H1 (cell line): Measurements from ENCODE around the gene DOCK1. TPM values are rescaled to one million over a fixed set of nuclear protein-coding genes. Genes with fewer than 3 reads are reported as not detected.

Experiments
- CTCF ChIA-PET: fragments of 300-600 bp; sonication (Branson Sonifier 250); formaldehyde crosslinking; loops from one replicate; lab custom pipeline; 2021; ENCODE audit not compliant: partially characterized antibody; lab: Charles Lee
- POLR2A ChIA-PET: fragments of 300-600 bp; sonication (Branson Sonifier 250); formaldehyde crosslinking; loops from one replicate; lab custom pipeline; 2021; ENCODE audit warnings: inconsistent platforms; ENCODE audit not compliant: partially characterized antibody; lab: Charles Lee
- DNase-seq, 2 experiments: peaks; one replicate each; pipeline versions ENCODE4 v3.0.0 to v3.0.0-alpha.2; 2010 to 2022; ENCODE audit warnings: low spot score in 2 of 2, low read depth in 1 of 2, mixed read lengths in 1 of 2
- FAIRE-seq: peaks from 2 replicates; lab custom pipeline; 2011; peaks lifted over from hg19 to GRCh38; lab: Jason Lieb, UNC
- H2AFZ ChIP-seq: 2 replicates; pipeline ENCODE4 v1.8.1; 2012; ENCODE audit warnings: low read length, inconsistent platforms
- H2AK5ac ChIP-seq: 2 replicates; pipeline ENCODE4 v1.6.1; 2013; ENCODE audit warnings: low read depth, low read length
- H2BK120ac ChIP-seq: replicated peaks from 2 replicates; pipeline ENCODE3; 2013; ENCODE audit warnings: low read depth, low read length, inconsistent platforms
- H2BK12ac ChIP-seq: 2 replicates; pipeline ENCODE4 v1.6.1; 2013; ENCODE audit warnings: low read depth, low read length
- H2BK15ac ChIP-seq: 2 replicates; pipeline ENCODE4 v1.6.1; 2013; ENCODE audit warnings: low read length
- H2BK20ac ChIP-seq: 2 replicates; pipeline ENCODE4 v1.6.1; 2013; ENCODE audit warnings: low read length
- H2BK5ac ChIP-seq: 2 replicates; pipeline ENCODE4 v1.6.1; 2013; ENCODE audit warnings: low read depth, low read length
- H3K14ac ChIP-seq: 2 replicates; pipeline ENCODE4 v1.6.1; 2013; ENCODE audit warnings: inconsistent platforms; ENCODE audit not compliant: insufficient read length
- H3K18ac ChIP-seq: 2 replicates; pipeline ENCODE4 v1.6.1; 2013; ENCODE audit warnings: low read length; ENCODE audit errors: extremely low read depth
- H3K23ac ChIP-seq: 2 replicates; pipeline ENCODE4 v1.6.1; 2013; ENCODE audit warnings: inconsistent platforms; ENCODE audit not compliant: insufficient read length
- H3K23me2 ChIP-seq: 2 replicates; pipeline ENCODE4 v1.6.1; 2013; ENCODE audit warnings: low read depth, low read length
- H3K27ac ChIP-seq: 2 replicates; pipeline ENCODE4 v1.6.1; 2011; ENCODE audit warnings: low read depth, low read length, inconsistent platforms
- H3K27me3 ChIP-seq, 4 experiments: replicated peaks in 1 of 4; 1 replicate in 1 of 4; 2 replicates in 3 of 4; pipeline versions ENCODE4 v1.6.1 to v1.8.1; 2011 to 2013; ENCODE audit warnings: low read length in 3 of 4, mild to moderate bottlenecking in 3 of 4, inconsistent platforms in 2 of 4, mixed read lengths in 2 of 4, moderate library complexity in 1 of 4; ENCODE audit not compliant: control insufficient read depth in 3 of 4, insufficient read depth in 3 of 4; ENCODE audit errors: extremely low read depth in 1 of 4
- H3K36me3 ChIP-seq, 4 experiments: 2 replicates each; pipeline versions ENCODE4 v1.6.1 to v1.8.1; 2011 to 2013; ENCODE audit warnings: mild to moderate bottlenecking in 4 of 4, low read length in 3 of 4, moderate library complexity in 2 of 4, control low read depth in 1 of 4, inconsistent platforms in 1 of 4; ENCODE audit not compliant: insufficient read depth in 4 of 4, control insufficient read depth in 2 of 4
- H3K4ac ChIP-seq: replicated peaks from 2 replicates; pipeline ENCODE3; 2013; ENCODE audit warnings: low read length, low read depth, mixed read lengths, inconsistent platforms; ENCODE audit not compliant: insufficient read length
- H3K4me1 ChIP-seq, 4 experiments: replicated peaks in 1 of 4; 1 replicate in 1 of 4; 2 replicates in 3 of 4; pipeline versions ENCODE4 v1.6.1 to v1.8.1; 2011 to 2013; ENCODE audit warnings: low read length in 3 of 4, inconsistent platforms in 2 of 4, mixed read lengths in 1 of 4; ENCODE audit not compliant: insufficient read depth in 4 of 4, control insufficient read depth in 3 of 4
- H3K4me2 ChIP-seq, 2 experiments: 2 replicates each; pipeline versions ENCODE4 v1.6.1 to v1.8.1; 2011 to 2013; ENCODE audit warnings: low read depth in 2 of 2, low read length in 2 of 2, control low read depth in 1 of 2, inconsistent platforms in 1 of 2, mild to moderate bottlenecking in 1 of 2; ENCODE audit not compliant: insufficient read depth in 1 of 2
- H3K4me3 ChIP-seq, 4 experiments: fragments of 200-600, 300-600 bp in 1 of 4; sonication (generic), shearing (Covaris generic), sonication (Bioruptor Twin) in 1 of 4; 2 replicates each; pipeline versions ENCODE4 v1.5.1 to v1.8.1; 2011 to 2016; ENCODE audit warnings: low read length in 4 of 4, low read depth in 3 of 4, control low read depth in 2 of 4, inconsistent platforms in 2 of 4, mild to moderate bottlenecking in 2 of 4, mixed read lengths in 1 of 4, moderate library complexity in 1 of 4; ENCODE audit not compliant: insufficient read depth in 2 of 4; ENCODE audit errors: extremely low read depth in 1 of 4
- H3K56ac ChIP-seq: replicated peaks from 2 replicates; pipeline ENCODE3; 2013; ENCODE audit warnings: low read depth, mild to moderate bottlenecking, mixed read lengths, low read length, inconsistent platforms; ENCODE audit not compliant: insufficient read length
- H3K79me1 ChIP-seq: 2 replicates; pipeline ENCODE4 v1.6.1; 2013; ENCODE audit warnings: low read depth, low read length, control low read depth
- H3K79me2 ChIP-seq, 2 experiments: 2 replicates each; pipeline versions ENCODE4 v1.6.1 to v1.8.1; 2012 to 2013; ENCODE audit warnings: low read length in 2 of 2, mild to moderate bottlenecking in 2 of 2, inconsistent platforms in 1 of 2; ENCODE audit not compliant: insufficient read depth in 2 of 2, control insufficient read depth in 1 of 2
- H3K9ac ChIP-seq, 4 experiments: replicated peaks in 1 of 4; 1 replicate in 1 of 4; 2 replicates in 3 of 4; pipeline versions ENCODE4 v1.6.1 to v1.8.1; 2011 to 2013; ENCODE audit warnings: low read depth in 3 of 4, low read length in 3 of 4, control low read depth in 2 of 4, mild to moderate bottlenecking in 2 of 4, moderate library complexity in 2 of 4, inconsistent platforms in 1 of 4; ENCODE audit errors: extremely low read depth in 1 of 4
- H3K9me3 ChIP-seq, 2 experiments: 2 replicates each; pipeline versions ENCODE4 v1.6.1 to v1.8.1; 2012 to 2013; ENCODE audit warnings: mild to moderate bottlenecking in 2 of 2, moderate library complexity in 2 of 2, control low read depth in 1 of 2, inconsistent platforms in 1 of 2, low read depth in 1 of 2, low read length in 1 of 2, mixed read lengths in 1 of 2; ENCODE audit not compliant: insufficient read depth in 2 of 2
- H4K20me1 ChIP-seq, 2 experiments: replicated peaks in 1 of 2; 2 replicates each; pipeline versions ENCODE3 to v1.8.1; 2011 to 2013; ENCODE audit warnings: inconsistent platforms in 2 of 2, low read length in 2 of 2, mild to moderate bottlenecking in 1 of 2; ENCODE audit not compliant: insufficient read depth in 2 of 2, control insufficient read depth in 1 of 2
- H4K5ac ChIP-seq: 2 replicates; pipeline ENCODE4 v1.6.1; 2013; ENCODE audit warnings: low read length, low read depth, mixed read lengths, inconsistent platforms; ENCODE audit not compliant: insufficient read length
- H4K8ac ChIP-seq: 2 replicates; pipeline ENCODE4 v1.8.0; 2013; ENCODE audit warnings: mild to moderate bottlenecking, moderate library complexity, low read length, inconsistent platforms; ENCODE audit not compliant: insufficient read depth; ENCODE audit errors: extremely low read depth
- H4K91ac ChIP-seq: replicated peaks from 2 replicates; pipeline ENCODE3; 2013; ENCODE audit warnings: low read length, mixed read lengths, inconsistent platforms; ENCODE audit not compliant: insufficient read length
- TAF7 ChIP-seq: optimal IDR thresholded peaks from 2 replicates; pipeline ENCODE3; 2011; ENCODE audit warnings: low read depth, mild to moderate bottlenecking, inconsistent platforms, low read length, moderate library complexity, borderline replicate concordance
- WGBS, 2 experiments: shearing (Covaris generic) in 1 of 2; methylation state at CpG; one replicate each; pipeline versions ENCODE4 v1.1.6 to v1.1.7; 2013 to 2015; ENCODE audit warnings: low lambda C conversion rate in 2 of 2, mixed read lengths in 2 of 2, inconsistent platforms in 1 of 2, low coverage in 1 of 2, missing lambda C conversion rate in 1 of 2; ENCODE audit not compliant: insufficient replicate concordance in 2 of 2, insufficient coverage in 1 of 2, insufficient read length in 1 of 2; ENCODE audit errors: extremely low coverage in 1 of 2, missing lambda C conversion rate in 1 of 2; 5-methylcytosine and 5-hydroxymethylcytosine counted together
- polyA plus RNA-seq, 7 experiments: library from polyadenylated mRNA; depleted of rRNA in 3 of 7; stranded (reverse) in 5 of 7; unstranded in 2 of 7; fragments of >200 nt in 5 of 7; fragments of 200-250 nt in 2 of 7; gene quantifications; 1 replicate in 5 of 7; 2 replicates in 1 of 7; 4 replicates in 1 of 7; pipeline versions ENCODE4 v1.2.1 to v1.2.3, GENCODE V29; 2011 to 2013; ENCODE audit warnings: missing spikeins in 2 of 7, mixed read lengths in 2 of 7
- total RNA-seq: library from RNA; stranded (reverse); fragmentation: NEBNext Ultra II Directional; extraction: Animal tissue kit (Norgen Biotek cat#: 25700); gene quantifications from 2 replicates; pipeline ENCODE4 v1.2.1, GENCODE V29; 2021

DOCK1 gene
- total and polyA plus RNA-seq, 2 of the 8 experiments (the other 6 are each of a cell fraction or from before 2014, with no cell fraction given) = 11.6 to 53.0 TPM

- DNase-seq (no peak), FAIRE-seq (no peak)
- CTCF ChIA-PET = no interaction called here
- H3K14ac ChIP-seq = no peak overlapping the region
- H3K36me3 ChIP-seq = no peaks in the 10 kb centered on the region
- no peak overlapping the region for H2BK12ac ChIP-seq
- peaks cover 0 to 2% of the 10 kb centered on the region in 2 experiments; a peak in 1 of 4 replicates for H3K9me3 ChIP-seq
- no peak overlapping the region for H4K5ac ChIP-seq
- no peak overlapping the region for H3K4me3 ChIP-seq
- no peak overlapping the region for H3K9ac ChIP-seq
- no peak overlapping the region for H3K23ac ChIP-seq
- H4K20me1 ChIP-seq = no peaks in the 10 kb centered on the region
- no peaks in the 10 kb centered on the region for H3K27me3 ChIP-seq
- POLR2A ChIA-PET = no interaction called here
- H4K91ac ChIP-seq = no peak overlapping the region
- H3K18ac ChIP-seq = no peak overlapping the region
- WGBS, 2 experiments = 81% methylated on average over 6 of the region's 6 CpGs; no CpG with 5 or more reads in 1 of the 2 experiments
- H3K79me2 ChIP-seq = no peaks in the 10 kb centered on the region
- no peak overlapping the region for H3K4me2 ChIP-seq
- H2BK5ac ChIP-seq = no peak overlapping the region
- no peaks in the 10 kb centered on the region for H3K79me1 ChIP-seq
- H3K4me1 ChIP-seq = no peaks in the 10 kb centered on the region
- no peak overlapping the region for H4K8ac ChIP-seq
- H2BK20ac ChIP-seq = no peak overlapping the region
- no peak overlapping the region for H2BK15ac ChIP-seq
- H2AK5ac ChIP-seq = no peak overlapping the region
- H3K23me2 ChIP-seq = no peaks in the 10 kb centered on the region
- H2AFZ ChIP-seq = no peak overlapping the region
- no peak overlapping the region for H3K56ac ChIP-seq
- H3K27ac ChIP-seq = no peak overlapping the region
- no peak overlapping the region for H3K4ac ChIP-seq
- no peak overlapping the region for H2BK120ac ChIP-seq
- TF ChIP-seq TAF7 = no peak
Measured at GRCh38 chr10:127464561-127464960, 559.3 kb downstream of the DOCK1 start.
